HG03135 (cell line): Measurements from ENCODE around the gene ITM2A.

Source experiments
- ATAC-seq: cut with Tn5 transposase; IDR thresholded peaks from one replicate; pipeline ENCODE4 v1.9.1; 2021; ENCODE audit warnings: mild to moderate bottlenecking, moderate library complexity; ENCODE audit not compliant: unreplicated experiment

Gene ITM2A

DNA sequence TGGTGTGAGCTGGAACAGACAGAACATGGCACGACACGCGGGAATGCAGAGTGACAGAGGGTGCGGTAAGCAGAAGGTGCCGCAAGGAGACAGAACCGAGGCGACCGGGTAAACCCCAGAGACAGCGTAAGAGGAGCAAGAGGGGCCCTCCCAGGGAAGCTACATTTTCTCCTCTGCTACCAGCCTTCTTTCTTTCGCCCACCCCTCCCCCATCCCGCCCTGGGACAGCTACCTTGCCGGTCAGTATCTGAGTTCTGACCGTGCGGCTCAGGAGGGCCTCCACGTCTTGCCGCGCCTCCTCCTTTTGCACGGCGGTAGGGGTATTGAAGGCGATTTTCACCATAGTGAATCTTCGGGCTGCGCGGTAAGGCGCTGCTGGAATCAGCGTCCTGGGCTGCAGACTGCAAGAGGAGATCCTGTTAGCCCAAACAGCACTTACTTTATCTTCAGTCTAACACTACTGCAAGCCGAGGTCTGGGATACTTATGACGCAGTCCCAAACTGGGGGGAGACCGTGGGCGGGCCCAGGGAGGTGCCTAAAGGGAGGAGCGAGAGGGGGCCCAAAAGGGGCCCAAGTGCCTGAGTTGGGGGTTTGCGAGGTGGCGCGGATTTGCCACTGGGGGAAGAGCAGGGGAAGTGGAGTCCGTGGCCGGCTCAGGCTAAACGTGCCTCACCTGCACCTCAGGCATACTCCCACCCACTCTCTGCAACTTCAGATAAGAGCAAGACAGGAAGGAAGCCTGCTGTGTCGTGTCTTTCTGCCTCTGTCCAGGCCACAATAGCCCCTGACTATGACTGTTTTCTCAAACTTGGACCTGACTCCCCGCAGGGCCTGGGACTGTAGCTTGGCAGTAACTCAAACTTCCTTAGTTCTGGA, at the start of gene ITM2A:
TSS of gene ITM2A (minus strand) at position 462 of the 877 bp plus-strand sequence. CDS start at position 343, 119 bp downstream.
- ATAC-seq: peak; percentile 64

GRCh38 chrX:79415056-79415455, 47.9 kb upstream of the ITM2A start:
- ATAC-seq: no peak

- no peak for ATAC-seq
Observed at GRCh38 chrX:79413963-79414362, 46.8 kb upstream of the ITM2A start.

GRCh38 chrX:79412972-79413371, 45.8 kb upstream of the ITM2A start:
- no peak for ATAC-seq

GRCh38 chrX:79412166-79412565, 45.0 kb upstream of the ITM2A start:
- ATAC-seq: no peak

GRCh38 chrX:79409657-79410056, 42.5 kb upstream of the ITM2A start:
- ATAC-seq: no peak

- no peak for ATAC-seq
Observed at GRCh38 chrX:79408623-79409322, 41.6 kb upstream of the ITM2A start.

DNA sequence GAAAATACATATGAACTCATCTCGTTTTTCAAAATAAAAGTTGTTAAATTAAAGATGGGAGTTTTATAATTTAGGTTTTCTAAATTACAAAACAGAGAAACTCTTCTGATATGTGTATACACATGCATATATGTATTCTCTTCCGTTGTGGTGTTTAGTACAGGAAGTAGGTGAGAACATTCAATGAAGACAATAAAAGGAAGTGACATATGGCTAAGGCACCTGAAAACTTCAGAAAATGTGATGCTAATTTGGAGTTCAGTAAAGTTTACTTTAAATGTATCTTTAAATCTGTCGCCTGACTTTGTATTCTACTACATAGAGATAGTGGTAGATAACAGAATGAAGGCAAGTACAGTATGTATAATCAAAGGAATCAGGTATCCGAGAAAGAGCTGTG, 33.5 kb upstream of the ITM2A start:
- no peak for ATAC-seq

- no peak for ATAC-seq
Observed at GRCh38 chrX:79375340-79375739, 8.2 kb upstream of the ITM2A start.

DNA sequence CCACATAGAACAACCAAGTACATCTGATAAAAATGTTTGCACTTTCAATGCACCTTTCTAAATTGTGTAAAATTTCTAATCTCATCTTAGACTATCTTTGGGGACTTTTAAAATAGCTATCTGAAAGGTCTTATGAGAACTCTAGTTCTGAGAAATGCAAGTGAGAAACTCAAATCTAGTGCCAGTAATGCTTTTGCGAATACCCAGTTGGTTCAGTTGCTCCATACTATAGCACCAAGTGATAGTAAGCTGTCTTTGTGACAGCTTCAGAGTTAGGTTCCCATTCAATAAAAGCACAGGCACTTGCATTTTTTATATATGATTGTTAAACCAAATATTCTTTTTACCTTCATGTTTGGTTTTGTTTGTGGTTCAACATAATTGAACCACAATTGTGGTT, 4.5 kb upstream of the ITM2A start:
- ATAC-seq: no peak

GRCh38 chrX:79371101-79371500, 4.0 kb upstream of the ITM2A start:
- ATAC-seq: no peak

DNA sequence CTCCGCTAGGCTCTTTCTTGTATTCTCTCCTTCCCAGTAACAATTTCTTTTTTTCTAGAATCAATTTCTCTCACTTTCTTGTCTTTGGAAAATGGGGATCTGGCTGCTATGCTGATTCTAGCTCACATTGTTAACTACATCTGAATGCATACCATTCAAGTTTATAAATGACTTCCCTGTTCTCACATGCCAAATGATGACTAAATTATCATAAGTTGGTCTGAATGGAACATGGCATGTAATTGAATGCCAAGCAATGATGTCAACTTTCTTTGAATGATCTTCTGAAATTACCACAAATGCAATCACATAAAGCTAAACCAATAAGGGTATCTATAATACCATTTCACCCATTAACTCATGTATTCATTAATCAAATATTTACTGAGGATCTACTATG, 2.7 kb upstream of the ITM2A start:
- no peak for ATAC-seq

GRCh38 chrX:79368441-79368840, 1.3 kb upstream of the ITM2A start:
- ATAC-seq: no peak

- ATAC-seq: no peak
Observed at GRCh38 chrX:79367907-79368306, 773 bp upstream of the ITM2A start.

DNA sequence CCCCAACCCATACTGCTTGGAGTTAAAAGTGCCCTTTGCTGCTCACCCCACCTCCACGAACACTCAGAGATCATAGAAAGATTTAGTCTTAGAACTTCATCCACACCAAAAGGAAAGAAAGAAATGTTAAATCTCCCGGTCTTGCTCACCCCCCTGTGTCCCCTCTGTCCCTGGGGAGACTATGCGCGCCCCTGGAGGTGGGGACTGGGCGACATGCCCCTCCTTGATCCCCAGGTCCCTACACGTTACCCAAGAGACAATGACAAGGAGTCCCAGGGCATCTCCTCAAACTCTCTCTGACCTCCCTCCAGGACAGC, 620 bp downstream of the ITM2A start:
- ATAC-seq: peak; percentile 23

- ATAC-seq: no peak
Observed at GRCh38 chrX:79365591-79365990, 1.5 kb downstream of the ITM2A start.

DNA sequence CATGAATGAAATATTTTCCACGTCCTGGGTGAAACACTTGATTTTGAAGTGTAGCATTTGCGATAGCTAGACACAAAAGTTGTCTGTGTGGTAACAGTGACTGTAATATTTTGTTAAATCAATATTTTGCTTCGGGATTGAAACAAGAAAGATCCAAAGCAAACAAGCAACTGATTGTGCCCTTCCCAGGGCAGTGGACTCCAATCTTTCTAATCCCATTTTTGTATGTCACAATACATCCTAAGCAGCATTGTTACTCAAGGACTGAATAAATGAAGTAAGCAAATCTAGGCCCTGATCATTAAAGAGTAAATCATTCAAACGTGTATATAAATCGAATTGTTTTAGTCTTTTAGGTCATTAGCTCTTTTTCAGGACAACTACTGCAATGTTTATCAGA, 2.8 kb downstream of the ITM2A start:
- no peak for ATAC-seq

DNA sequence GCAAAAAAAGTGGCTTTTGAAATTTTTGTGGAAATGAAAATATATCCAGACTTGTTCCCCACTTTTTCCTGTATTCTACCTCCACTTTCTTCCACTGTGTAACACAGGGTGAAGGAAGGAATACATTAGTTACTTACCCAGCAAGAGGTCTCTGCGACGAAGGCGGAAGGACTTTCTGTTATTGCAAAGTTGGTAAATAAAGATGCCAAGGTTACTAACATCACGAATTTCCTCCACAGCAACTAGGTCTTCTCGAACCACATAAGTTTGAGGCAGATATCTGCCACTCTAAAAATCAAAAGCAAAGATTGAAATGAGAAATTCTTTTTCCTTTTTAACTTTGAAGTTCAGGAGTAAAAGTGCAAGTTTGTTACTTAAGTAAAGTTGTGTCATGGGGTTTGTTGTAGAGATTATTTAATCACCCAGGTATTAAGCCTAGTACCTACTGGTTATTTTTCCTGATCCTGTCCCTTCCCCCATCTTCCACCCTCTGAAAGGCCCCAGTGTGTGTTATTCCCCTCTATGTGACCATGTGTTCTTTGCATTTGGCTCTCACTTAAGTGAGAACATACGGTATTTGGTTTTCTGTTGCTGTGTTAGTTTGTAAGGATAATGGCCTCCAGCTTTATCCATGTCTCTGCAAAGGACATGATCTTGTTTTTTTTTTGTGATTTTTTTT, 5.8 kb downstream of the ITM2A start:
- ATAC-seq: no peak

DNA sequence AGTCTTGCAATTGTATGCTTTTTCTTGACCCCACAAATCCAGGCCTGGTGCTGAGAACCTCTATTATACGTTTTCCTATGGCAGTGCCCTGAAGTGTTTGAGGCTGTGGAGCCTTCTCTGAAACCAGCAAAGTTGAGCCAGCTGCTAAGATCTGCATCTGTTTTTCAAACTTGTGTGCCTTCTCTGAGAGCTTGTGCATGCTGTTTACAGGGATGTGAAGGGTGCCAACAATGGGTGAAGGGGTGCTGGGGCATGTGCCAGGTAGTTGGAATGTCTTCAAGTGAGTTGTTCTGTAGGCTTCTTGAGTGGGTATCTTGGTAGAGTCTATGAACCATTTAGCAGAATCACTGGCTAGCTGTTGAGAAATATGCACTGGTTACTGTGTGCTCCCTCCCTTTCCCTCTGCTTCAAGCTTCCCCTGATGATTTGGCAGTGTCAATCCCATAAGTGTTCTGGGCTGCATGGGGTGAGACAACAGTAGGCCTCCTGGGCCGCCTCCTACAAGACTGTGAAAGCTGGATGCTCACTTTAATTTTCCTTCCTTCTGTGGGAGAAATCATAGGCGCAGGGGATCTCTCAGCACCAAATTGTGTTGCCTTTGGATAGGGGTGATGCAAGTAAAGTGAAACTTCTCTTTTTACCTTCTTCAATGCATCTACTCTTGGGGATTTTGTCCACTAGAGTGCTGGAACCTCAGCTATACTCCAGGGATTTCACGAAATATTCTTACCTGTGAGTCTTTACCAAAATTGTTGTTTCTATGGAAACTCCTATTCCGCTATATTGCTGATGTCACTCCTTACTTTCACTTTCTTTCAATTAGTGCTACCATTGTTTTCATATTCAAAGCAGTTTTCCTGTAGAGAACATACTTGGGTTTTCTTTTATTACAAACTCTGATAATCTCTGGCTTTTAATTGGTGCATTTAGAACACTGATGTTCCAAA, 30.0 kb downstream of the ITM2A start:
- no peak for ATAC-seq

DNA sequence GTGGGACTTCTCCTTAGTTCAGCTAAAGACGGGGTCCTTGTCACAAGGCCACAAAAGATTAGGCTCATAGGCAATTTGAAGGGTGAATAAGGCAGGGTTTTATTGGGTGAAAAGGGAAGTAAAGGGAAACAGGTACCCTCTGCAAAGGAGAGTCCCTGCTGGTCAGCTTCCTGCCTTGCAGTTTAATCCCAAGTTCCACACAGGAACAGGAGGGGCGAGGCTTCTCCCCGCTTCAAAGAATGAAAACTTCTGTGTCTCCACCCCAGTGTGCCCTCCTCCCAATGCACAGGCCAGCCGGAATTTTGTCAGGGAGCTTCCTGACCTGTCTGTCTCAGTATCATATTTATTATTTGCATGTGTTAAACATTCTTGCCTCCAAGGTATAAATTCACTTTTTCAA, 37.1 kb downstream of the ITM2A start:
- no peak for ATAC-seq
